PC-3 (cell line): Measurements from ENCODE around the gene NRDC.

Source experiments
- CTCF ChIP-seq: fragments of 300-600 bp; sonication (generic); conservative IDR thresholded peaks from 2 replicates; pipeline ENCODE4 v1.5.1; 2017; ENCODE audit warnings: antibody characterized with exemption, low read depth, mild to moderate bottlenecking, low read length
- EZH2 ChIP-seq: fragments of 300-600 bp; sonication (generic); IDR thresholded peaks from one replicate; pipeline ENCODE4 v1.6.1; 2017; ENCODE audit warnings: antibody characterized with exemption, mild to moderate bottlenecking, low read length; ENCODE audit not compliant: unreplicated experiment
- EZH2phosphoT487 ChIP-seq: fragments of 300-600 bp; sonication (generic); IDR thresholded peaks from 2 replicates; pipeline ENCODE4 v1.6.1; 2018; ENCODE audit warnings: mild to moderate bottlenecking, antibody characterized with exemption, low read length, borderline replicate concordance

GRCh38 chr1:51871351-51871975 lies 7.1 kb downstream of the NRDC start:
- TF ChIP-seq EZH2phosphoT487: no peak
- no peak for TF ChIP-seq CTCF
- TF ChIP-seq EZH2: no peak
